Activated T-helper 1 cell treated with anti-CD3 and anti-CD28 coated beads, Interleukin-12 subunit alpha, Interleukin-12 subunit beta, Interleukin-2, Interleukin-4 antibody, amounts not matched to agents 30 ng/mL and 10 ng/mL and 1 ng/mL, durations not matched to agents 14 hours and 24 hours and 36 hours (primary cell): Measurements from ENCODE around the gene TIGAR. TPM values are rescaled to one million over a fixed set of nuclear protein-coding genes. Genes with fewer than 3 reads are reported as not detected.
A peak's percentile ranks its signal among the peaks of the same experiment; 100 is the strongest.

Experiments
- DNase-seq: peaks from one replicate; pipeline ENCODE4 v3.0.0; 2021; ENCODE audit warnings: low spot score
- H3K27ac Mint-ChIP-seq: one replicate; pipeline ENCODE4 v1.8.0; 2021; ENCODE audit warnings: mild to moderate bottlenecking, mixed read lengths
- H3K27me3 Mint-ChIP-seq: one replicate; pipeline ENCODE4 v1.8.0; 2022; ENCODE audit warnings: mild to moderate bottlenecking, moderate library complexity, mixed read lengths; ENCODE audit not compliant: insufficient read depth
- H3K36me3 Mint-ChIP-seq: one replicate; pipeline ENCODE4 v1.8.0; 2021; ENCODE audit warnings: low read depth, mixed read lengths
- H3K4me1 Mint-ChIP-seq: one replicate; pipeline ENCODE4 v1.8.0; 2021; ENCODE audit warnings: low read depth, mixed read lengths
- H3K4me3 Mint-ChIP-seq: one replicate; pipeline ENCODE4 v1.8.0; 2021; ENCODE audit warnings: mild to moderate bottlenecking, moderate library complexity, mixed read lengths
- H3K9me3 Mint-ChIP-seq: one replicate; pipeline ENCODE4 v1.8.0; 2021; ENCODE audit warnings: mixed read lengths
- intact Hi-C: fragments of 100-400 bp; cut with micrococcal nuclease; formaldehyde crosslinking; loops from one replicate; pipeline ENCODE4 v1.15.1; 2024
- total RNA-seq: library from RNA; stranded (reverse); gene quantifications from 2 replicates; pipeline ENCODE4 v1.2.3, GENCODE V29; 2022

Gene TIGAR, protein sequence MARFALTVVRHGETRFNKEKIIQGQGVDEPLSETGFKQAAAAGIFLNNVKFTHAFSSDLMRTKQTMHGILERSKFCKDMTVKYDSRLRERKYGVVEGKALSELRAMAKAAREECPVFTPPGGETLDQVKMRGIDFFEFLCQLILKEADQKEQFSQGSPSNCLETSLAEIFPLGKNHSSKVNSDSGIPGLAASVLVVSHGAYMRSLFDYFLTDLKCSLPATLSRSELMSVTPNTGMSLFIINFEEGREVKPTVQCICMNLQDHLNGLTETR
- 14.4 TPM in 2 replicates for total RNA-seq

- intact Hi-C loops: loop anchor here (1.0 to 5.0 kb wide), 8 partner anchors 49 to 1509 kb away; partner anchors contain the start of genes AKAP3, ITFG2, NDUFA9 and PARP11
Observed at GRCh38 chr12:4320853-4321701, at the start of gene TIGAR. Gene TIGAR, plus strand, starts transcription at chr12:4321213. Its CDS starts 59 bp downstream, at chr12:4321272.

DNA sequence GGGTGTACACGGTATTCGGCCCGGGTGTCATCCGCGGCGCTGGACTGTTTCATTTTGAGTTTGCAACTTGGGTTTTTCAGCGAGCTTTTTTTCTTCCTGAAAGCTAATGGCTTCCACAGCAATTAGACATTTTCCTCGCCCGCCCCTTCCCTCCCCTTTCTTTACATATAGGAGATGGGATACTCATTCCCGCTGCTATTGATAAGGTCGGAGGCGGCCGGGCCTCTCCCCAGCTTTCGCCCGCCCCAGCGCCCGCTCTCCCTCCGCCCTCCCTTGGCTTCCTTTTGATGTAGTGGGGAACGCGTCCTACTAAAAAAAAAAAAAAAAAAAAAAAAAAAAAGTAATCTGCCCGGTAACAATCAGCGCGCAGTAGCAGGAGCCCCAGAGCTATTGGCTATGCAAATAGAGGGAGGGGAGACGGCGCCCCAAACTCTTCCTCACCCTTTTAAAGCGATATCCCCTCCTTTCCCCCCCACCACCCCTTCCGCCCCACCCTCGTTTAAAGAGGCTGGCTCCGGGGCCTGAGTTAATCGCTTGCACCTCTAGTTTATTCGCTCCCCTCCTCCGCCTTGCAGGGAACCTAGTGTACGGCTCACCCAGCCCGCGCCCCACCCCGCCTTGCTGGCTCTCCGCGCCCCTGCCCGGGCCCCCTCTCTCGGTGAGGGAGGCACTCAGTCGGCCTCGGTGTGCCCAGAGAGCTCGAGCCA, 49.1 kb upstream of the TIGAR start:
- Mint-ChIP-seq H3K4me1 (peaks cover 38% of the 10 kb centered on the region), H3K27ac (peak overlapping the region; percentile 100), H3K36me3 (peaks cover 17% of the 10 kb centered on the region), H3K9me3 (no peaks in the 10 kb centered on the region), H3K27me3 (no peaks in the 10 kb centered on the region), H3K4me3 (peak overlapping the region; percentile 90)
- DNase-seq: peak; percentile 84
- intact Hi-C loops: loop anchor here (1.0 to 10.0 kb wide), 10 partner anchors 49 to 517 kb away; partner anchors contain the start of genes CRACR2A, PARP11 and TIGAR

More at GRCh38 chr12:4320853-4321701, at the start of gene TIGAR:
- peaks cover 45% of the 10 kb centered on the region for H3K4me1 Mint-ChIP-seq
- peak within 1 kb of the TSS; percentile 93 for H3K27ac Mint-ChIP-seq
- peak within 1 kb of the TSS; percentile 93 for H3K4me3 Mint-ChIP-seq
- DNase-seq: peak; percentile 93
- no peaks in the 10 kb centered on the region for H3K9me3 Mint-ChIP-seq
- peaks cover 7% of the 10 kb centered on the region for H3K36me3 Mint-ChIP-seq
- no peaks in the 10 kb centered on the region for H3K27me3 Mint-ChIP-seq

DNA sequence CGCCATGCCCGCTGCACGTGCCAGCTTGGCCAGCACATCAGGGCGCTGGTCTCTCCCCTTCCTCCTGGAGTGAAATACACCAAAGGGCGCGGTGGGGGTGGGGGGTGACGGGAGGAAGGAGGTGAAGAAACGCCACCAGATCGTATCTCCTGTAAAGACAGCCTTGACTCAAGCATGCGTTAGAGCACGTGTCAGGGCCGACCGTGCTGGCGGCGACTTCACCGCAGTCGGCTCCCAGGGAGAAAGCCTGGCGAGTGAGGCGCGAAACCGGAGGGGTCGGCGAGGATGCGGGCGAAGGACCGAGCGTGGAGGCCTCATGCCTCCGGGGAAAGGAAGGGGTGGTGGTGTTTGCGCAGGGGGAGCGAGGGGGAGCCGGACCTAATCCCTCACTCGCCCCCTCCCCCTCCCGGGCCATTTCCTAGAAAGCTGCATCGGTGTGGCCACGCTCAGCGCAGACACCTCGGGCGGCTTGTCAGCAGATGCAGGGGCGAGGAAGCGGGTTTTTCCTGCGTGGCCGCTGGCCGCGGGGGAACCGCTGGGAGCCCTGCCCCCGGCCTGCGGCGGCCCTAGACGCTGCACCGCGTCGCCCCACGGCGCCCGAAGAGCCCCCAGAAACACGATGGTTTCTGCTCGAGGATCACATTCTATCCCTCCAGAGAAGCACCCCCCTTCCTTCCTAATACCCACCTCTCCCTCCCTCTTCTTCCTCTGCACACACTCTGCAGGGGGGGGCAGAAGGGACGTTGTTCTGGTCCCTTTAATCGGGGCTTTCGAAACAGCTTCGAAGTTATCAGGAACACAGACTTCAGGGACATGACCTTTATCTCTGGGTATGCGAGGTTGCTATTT, 48.4 kb upstream of the TIGAR start:
- intact Hi-C loops: loop anchor here (1.0 to 10.0 kb wide), 11 partner anchors 49 to 544 kb away; partner anchors contain the start of genes CRACR2A, PARP11 and TIGAR
- H3K36me3 Mint-ChIP-seq: peaks cover 23% of the 10 kb centered on the region
- peak overlapping the region; percentile 100 for H3K27ac Mint-ChIP-seq

DNA sequence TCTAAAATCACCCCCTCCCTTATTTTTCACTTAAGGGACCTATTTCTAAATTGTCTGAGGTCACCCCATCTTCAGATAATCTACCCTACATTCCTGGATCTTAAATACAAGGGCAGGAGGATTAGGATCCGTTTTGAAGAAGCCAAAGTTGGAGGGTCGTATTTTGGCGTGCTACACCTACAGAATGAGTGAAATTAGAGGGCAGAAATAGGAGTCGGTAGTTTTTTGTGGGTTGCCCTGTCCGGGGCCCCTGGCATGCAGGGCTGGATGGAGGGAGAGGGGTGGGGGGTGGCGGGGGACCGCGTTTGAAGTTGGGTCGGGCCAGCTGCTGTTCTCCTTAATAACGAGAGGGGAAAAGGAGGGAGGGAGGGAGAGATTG, 47.8 kb upstream of the TIGAR start:
- Mint-ChIP-seq H3K9me3 (no peaks in the 10 kb centered on the region), H3K36me3 (peaks cover 30% of the 10 kb centered on the region), H3K27ac (peak overlapping the region; percentile 96), H3K27me3 (no peaks in the 10 kb centered on the region), H3K4me1 (peaks cover 41% of the 10 kb centered on the region), H3K4me3 (peak overlapping the region; percentile 94)
- intact Hi-C loops: loop anchor here (1.0 to 10.0 kb wide), 4 partner anchors 234 to 545 kb away; partner anchors contain the start of gene CRACR2A
- DNase-seq: no peak

More for the DNA sequence above, 48.4 kb upstream of the TIGAR start:
- Mint-ChIP-seq H3K4me3 (peak overlapping the region; percentile 94), H3K4me1 (peaks cover 41% of the 10 kb centered on the region), H3K9me3 (no peaks in the 10 kb centered on the region), H3K27me3 (no peaks in the 10 kb centered on the region)
- peak; percentile 77 for DNase-seq

GRCh38 chr12:4273652-4274395, 47.2 kb upstream of the TIGAR start, which contains the start of gene CCND2:
Gene CCND2, plus strand, starts transcription at chr12:4273762. Its CDS starts 279 bp downstream, at chr12:4274041.
- peak; percentile 76 for DNase-seq
- H3K4me3 Mint-ChIP-seq: peak within 1 kb of the TSS; percentile 94
- no peaks in the 10 kb centered on the region for H3K27me3 Mint-ChIP-seq
- peak within 1 kb of the TSS; percentile 100 for H3K27ac Mint-ChIP-seq
- intact Hi-C loops: loop anchor here (1.0 to 10.0 kb wide), 4 partner anchors 233 to 546 kb away; partner anchors contain the start of gene CRACR2A
- peaks cover 41% of the 10 kb centered on the region for H3K4me1 Mint-ChIP-seq
- H3K9me3 Mint-ChIP-seq: no peaks in the 10 kb centered on the region
- peaks cover 35% of the 10 kb centered on the region for H3K36me3 Mint-ChIP-seq

GRCh38 chr12:4274396-4275015, 46.5 kb upstream of the TIGAR start:
- no peaks in the 10 kb centered on the region for H3K27me3 Mint-ChIP-seq
- H3K27ac Mint-ChIP-seq: peak overlapping the region; percentile 96
- no peaks in the 10 kb centered on the region for H3K9me3 Mint-ChIP-seq
- peak; percentile 24 for DNase-seq
- peak overlapping the region; percentile 94 for H3K4me3 Mint-ChIP-seq
- intact Hi-C loops: loop anchor here (10.0 kb wide), 1 partner anchor 520 kb away; the partner anchor contains the start of gene CRACR2A
- peaks cover 47% of the 10 kb centered on the region for H3K4me1 Mint-ChIP-seq
- peaks cover 42% of the 10 kb centered on the region for H3K36me3 Mint-ChIP-seq

GRCh38 chr12:4275016-4275869, 45.8 kb upstream of the TIGAR start:
- H3K27me3 Mint-ChIP-seq: no peaks in the 10 kb centered on the region
- H3K9me3 Mint-ChIP-seq: no peaks in the 10 kb centered on the region
- H3K36me3 Mint-ChIP-seq: peaks cover 49% of the 10 kb centered on the region
- peaks cover 49% of the 10 kb centered on the region for H3K4me1 Mint-ChIP-seq
- no peak for DNase-seq
- peak overlapping the region; percentile 96 for H3K27ac Mint-ChIP-seq
- intact Hi-C loops: loop anchor here (10.0 kb wide), 1 partner anchor 520 kb away; the partner anchor contains the start of gene CRACR2A
- H3K4me3 Mint-ChIP-seq: peak overlapping the region; percentile 94

DNA sequence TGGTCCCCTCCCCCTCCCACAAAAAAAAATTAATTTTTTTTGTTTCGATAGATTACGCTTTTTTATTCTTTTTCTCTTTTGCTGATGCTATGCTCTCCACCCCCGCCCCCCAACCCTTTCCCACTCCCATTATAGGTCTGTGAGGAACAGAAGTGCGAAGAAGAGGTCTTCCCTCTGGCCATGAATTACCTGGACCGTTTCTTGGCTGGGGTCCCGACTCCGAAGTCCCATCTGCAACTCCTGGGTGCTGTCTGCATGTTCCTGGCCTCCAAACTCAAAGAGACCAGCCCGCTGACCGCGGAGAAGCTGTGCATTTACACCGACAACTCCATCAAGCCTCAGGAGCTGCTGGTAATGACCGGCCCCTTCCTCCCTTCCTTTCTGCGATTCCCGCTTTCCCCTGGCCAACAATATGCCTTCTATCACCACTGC, 45.1 kb upstream of the TIGAR start:
- H3K9me3 Mint-ChIP-seq: no peaks in the 10 kb centered on the region
- peaks cover 51% of the 10 kb centered on the region for H3K4me1 Mint-ChIP-seq
- H3K36me3 Mint-ChIP-seq: peaks cover 56% of the 10 kb centered on the region
- intact Hi-C loops: loop anchor here (2.0 to 10.0 kb wide), 3 partner anchors 17 to 521 kb away; partner anchors contain the start of gene CRACR2A
- no peaks in the 10 kb centered on the region for H3K27me3 Mint-ChIP-seq
- peak overlapping the region; percentile 94 for H3K4me3 Mint-ChIP-seq
- DNase-seq: no peak
- peak overlapping the region; percentile 96 for H3K27ac Mint-ChIP-seq

- peak overlapping the region; percentile 94 for H3K4me3 Mint-ChIP-seq
- peaks cover 57% of the 10 kb centered on the region for H3K4me1 Mint-ChIP-seq
- H3K27me3 Mint-ChIP-seq: no peaks in the 10 kb centered on the region
- peaks cover 63% of the 10 kb centered on the region for H3K36me3 Mint-ChIP-seq
- intact Hi-C loops: loop anchor here (1.0 to 10.0 kb wide), 6 partner anchors 16 to 522 kb away; partner anchors contain the start of gene CRACR2A
- DNase-seq: peak; percentile 79
- H3K27ac Mint-ChIP-seq: peak overlapping the region; percentile 96
- no peaks in the 10 kb centered on the region for H3K9me3 Mint-ChIP-seq
Observed at GRCh38 chr12:4276524-4277204, 44.3 kb upstream of the TIGAR start.
